Measurements from ENCODE around the gene PHLPP1. TPM values are rescaled to one million over a fixed set of nuclear protein-coding genes. Genes with fewer than 3 reads are reported as not detected.

Gene PHLPP1
- total and polyA plus RNA-seq, 2 of the 13 experiments (the other 11 are each of a cell fraction or from before 2014, with no cell fraction given): 9.8 to 18.5 TPM

- no peak for ATAC-seq
- H4K20me1 ChIP-seq (ENCODE audit: insufficient read depth, low read length): peaks cover 15% of the 10 kb centered on the region
- no peak overlapping the region for H3K27ac ChIP-seq (ENCODE audit: extremely low read length, insufficient read depth, low read length)
- ChIA-PET POLR2A (interaction anchor here (1.0 to 1.7 kb wide), 2 partner anchors 21 to 80 kb away, joined by 3 read pairs; no protein-coding TSS in a partner anchor), CTCF (ENCODE audit: low intra/inter-chr PET ratio, low total read pairs) (no interaction called here)
- H3K9ac ChIP-seq (ENCODE audit: insufficient read depth, low read depth, low read length): peak overlapping the region; percentile 26; the same call in 1 of the 2 replicates
- no TSS peak for BruUV-seq (replicated peaks)
- no peaks in the 10 kb centered on the region; a peak in 1 of 5 replicates for H3K27me3 ChIP-seq (ENCODE audit: control insufficient read depth in 1 of 2, insufficient read depth in 2 of 2, low read length in 2 of 2)
- H3K4me1 ChIP-seq (ENCODE audit: insufficient read depth, low read length): peaks cover 53% of the 10 kb centered on the region
- no peak for TF ChIP-seq ZNF350 (CRISPR knock-in tag; IDR thresholded peaks at IDR 0.05; ENCODE audit: borderline replicate concordance, low read depth)
- TF ChIP-seq CHCHD3 (CRISPR knock-in tag; IDR thresholded peaks at IDR 0.05): no peak
- TF ChIP-seq ZNF33A (CRISPR knock-in tag; IDR thresholded peaks at IDR 0.05; ENCODE audit: borderline replicate concordance): no peak
- no peak for TF ChIP-seq TEF (CRISPR knock-in tag; IDR thresholded peaks at IDR 0.05)
- TF ChIP-seq FOSL2 (CRISPR knock-in tag; IDR thresholded peaks at IDR 0.05): no peak
- TF ChIP-seq TFDP2 (CRISPR knock-in tag; IDR thresholded peaks at IDR 0.05): no peak
- no peak for TF ChIP-seq ZFP37 (CRISPR knock-in tag; IDR thresholded peaks at IDR 0.05; ENCODE audit: borderline replicate concordance)
- TF ChIP-seq ZNF335 (CRISPR knock-in tag; IDR thresholded peaks at IDR 0.05): no peak
- peak overlapping the region; percentile 68 for H3K4me2 ChIP-seq (ENCODE audit: low read depth, low read length)
- WGBS (ENCODE audit: low lambda C conversion rate): 65% methylated on average over 12 of the region's 12 CpGs
- peaks cover 98% of the 10 kb centered on the region for H3K79me2 ChIP-seq (ENCODE audit: insufficient read depth, low read length)
- H3K36me3 ChIP-seq (replicated peaks in 1 of 2; ENCODE audit: control insufficient read depth in 1 of 2, insufficient read depth in 2 of 2, low read length in 2 of 2): no peaks in the 10 kb centered on the region
- no peak overlapping the region for H2AFZ ChIP-seq (ENCODE audit: low read length)
- no peak for FAIRE-seq
- intact Hi-C loops (cut with micrococcal nuclease; ENCODE audit: unreplicated experiment): loop anchor here (5.0 kb wide), 1 partner anchor 36 kb away; no protein-coding TSS in a partner anchor
- peak overlapping the region; percentile 72 to 86 (median 78); a peak in 5 of 6 replicates for H3K4me3 ChIP-seq (replicated peaks in 1 of 3; ENCODE audit: insufficient read depth in 1 of 3, low read depth in 2 of 3, low read length in 3 of 3)
- DNase-seq (ENCODE audit: low spot score): no peak
- in situ Hi-C loops (cut with HindIII; ENCODE audit: extremely low pct_ligation_motif_present, low pct_unique_long_range_greater_than_20kb): no loop called here
- no peaks in the 10 kb centered on the region for H3K9me3 ChIP-seq (ENCODE audit: low read length)
These were observed 5.6 kb downstream of the PHLPP1 start for GRCh38 chr18:62720766-62721613.
